Hindlimb muscle (tissue), 1 donor: ENCODE measurements around the gene FBXW4. TPM values are rescaled to one million over a fixed set of nuclear protein-coding genes. Genes with fewer than 3 reads are reported as not detected.

Experiments used
- DNase-seq: peaks from one replicate; pipeline ENCODE4 v3.0.0-alpha.2; 2013
- polyA plus RNA-seq: library from polyadenylated mRNA; unstranded; fragments of 120-200 nt; gene quantifications from one replicate; pipeline ENCODE4 v1.2.1, GENCODE V29; 2013; ENCODE audit not compliant: insufficient read length

The FBXW4 gene, protein sequence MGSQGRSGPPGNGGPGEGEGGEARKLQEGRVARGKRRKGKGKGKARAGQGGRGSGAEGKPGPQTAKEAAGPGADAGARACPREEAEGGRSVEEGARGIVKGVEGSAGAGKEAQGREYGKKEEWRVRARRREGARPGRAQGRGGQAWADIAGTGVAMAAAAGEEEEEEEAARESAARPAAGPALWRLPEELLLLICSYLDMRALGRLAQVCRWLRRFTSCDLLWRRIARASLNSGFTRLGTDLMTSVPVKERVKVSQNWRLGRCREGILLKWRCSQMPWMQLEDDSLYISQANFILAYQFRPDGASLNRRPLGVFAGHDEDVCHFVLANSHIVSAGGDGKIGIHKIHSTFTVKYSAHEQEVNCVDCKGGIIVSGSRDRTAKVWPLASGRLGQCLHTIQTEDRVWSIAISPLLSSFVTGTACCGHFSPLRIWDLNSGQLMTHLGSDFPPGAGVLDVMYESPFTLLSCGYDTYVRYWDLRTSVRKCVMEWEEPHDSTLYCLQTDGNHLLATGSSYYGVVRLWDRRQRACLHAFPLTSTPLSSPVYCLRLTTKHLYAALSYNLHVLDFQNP
- 47.8 TPM for polyA plus RNA-seq

DNA sequence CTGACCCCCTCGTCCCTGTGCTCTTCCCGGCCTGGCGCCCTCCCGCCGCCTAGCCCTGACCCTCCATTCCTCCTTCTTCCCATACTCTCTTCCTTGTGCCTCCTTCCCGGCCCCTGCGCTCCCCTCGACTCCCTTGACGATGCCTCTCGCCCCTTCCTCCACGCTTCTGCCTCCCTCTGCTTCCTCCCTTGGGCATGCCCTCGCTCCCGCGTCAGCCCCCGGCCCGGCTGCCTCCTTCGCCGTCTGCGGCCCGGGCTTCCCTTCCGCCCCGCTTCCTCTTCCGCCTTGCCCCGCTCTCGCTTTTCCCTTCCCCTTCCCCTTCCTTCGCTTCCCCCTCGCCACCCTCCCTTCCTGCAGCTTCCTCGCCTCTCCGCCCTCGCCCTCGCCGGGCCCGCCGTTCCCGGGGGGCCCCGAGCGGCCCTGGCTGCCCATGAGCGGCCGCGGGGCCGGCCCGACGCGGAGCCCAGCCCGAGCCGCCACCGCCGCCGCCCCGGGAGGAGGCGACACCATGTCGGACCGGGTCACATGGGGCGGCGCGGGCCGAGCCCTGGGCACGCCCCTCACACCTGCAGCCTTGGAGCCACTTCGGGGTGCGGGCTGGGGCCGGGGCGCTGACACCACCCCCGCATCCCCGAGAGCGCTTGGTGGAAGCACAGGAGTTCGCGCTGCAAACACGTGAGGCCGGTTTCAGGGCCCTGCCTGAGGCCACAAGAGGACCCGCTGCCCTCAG lies at the start of gene FBXW4:
Gene FBXW4, minus strand, starts transcription at position 497 of the 730 bp plus-strand sequence. Its CDS starts 65 bp downstream, at position 432.
- peak; percentile 52 for DNase-seq

GRCh38 chr10:101744267-101744666 lies 49.3 kb upstream of the FBXW4 start:
- DNase-seq, result no peak

GRCh38 chr10:101741938-101742337 lies 47.0 kb upstream of the FBXW4 start:
- no peak for DNase-seq

GRCh38 chr10:101736666-101737065 lies 41.7 kb upstream of the FBXW4 start:
- DNase-seq, result no peak

DNA sequence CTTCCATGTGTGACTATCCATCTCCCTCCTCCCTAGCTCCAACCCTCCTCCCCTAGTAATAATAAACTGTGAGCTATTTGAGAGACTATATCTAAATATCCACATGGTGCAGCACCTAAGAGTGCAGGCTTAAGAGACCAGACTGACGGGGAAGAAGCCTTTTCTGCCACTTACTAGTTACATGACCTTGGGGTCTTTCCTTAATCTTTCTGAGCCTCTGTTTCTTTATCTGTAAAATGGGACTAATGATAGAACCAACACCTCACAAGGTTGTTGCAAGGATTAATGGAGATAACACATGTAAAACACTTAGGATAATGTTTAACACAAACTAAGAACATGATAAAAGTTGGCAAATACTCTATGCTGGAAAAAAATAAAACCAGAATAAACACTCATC lies 37.1 kb upstream of the FBXW4 start:
- DNase-seq, result no peak

- no peak for DNase-seq
These were observed 31.1 kb upstream of the FBXW4 start for GRCh38 chr10:101726115-101726387.

DNA sequence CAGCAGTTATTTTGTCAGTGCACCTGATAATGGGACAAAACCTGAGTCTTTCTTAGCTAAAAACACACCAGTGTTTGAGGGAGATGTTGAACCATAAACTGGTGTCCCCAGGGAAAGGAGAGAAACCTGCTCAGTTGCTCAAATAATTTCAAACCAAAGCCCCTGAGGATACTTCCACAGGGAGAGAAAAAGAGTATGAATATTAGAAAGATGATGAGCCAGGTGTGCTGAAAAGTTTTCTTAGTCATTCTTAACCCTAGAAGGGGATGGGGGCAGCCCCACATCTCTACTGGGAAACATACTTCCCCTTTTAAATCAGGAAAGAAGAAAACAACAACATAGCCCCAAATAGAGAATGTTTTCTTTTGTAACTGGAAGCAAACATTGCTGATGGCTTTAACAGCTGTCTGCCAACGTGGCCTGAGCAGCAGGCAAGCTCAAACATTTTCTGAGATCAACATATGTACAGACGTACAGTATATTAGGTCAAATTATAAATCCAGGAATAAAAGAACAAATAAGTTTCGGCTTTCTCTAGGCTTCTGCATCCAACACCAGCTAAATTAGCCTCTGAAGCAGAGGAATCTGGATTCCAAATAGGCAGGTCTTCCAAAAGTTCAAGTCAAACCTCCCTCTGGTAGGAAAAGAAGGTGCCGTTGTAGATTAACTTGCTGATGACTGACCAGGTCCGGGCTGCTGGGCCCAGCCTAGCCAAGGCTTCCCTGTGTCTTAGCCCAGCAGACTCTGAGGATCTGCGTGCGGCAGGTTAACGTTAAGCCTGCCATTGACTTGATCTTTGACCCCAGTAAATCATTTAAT lies 30.5 kb upstream of the FBXW4 start:
- DNase-seq, result peak; percentile 25

GRCh38 chr10:101724446-101724845 lies 29.5 kb upstream of the FBXW4 start:
- DNase-seq, result no peak

DNA sequence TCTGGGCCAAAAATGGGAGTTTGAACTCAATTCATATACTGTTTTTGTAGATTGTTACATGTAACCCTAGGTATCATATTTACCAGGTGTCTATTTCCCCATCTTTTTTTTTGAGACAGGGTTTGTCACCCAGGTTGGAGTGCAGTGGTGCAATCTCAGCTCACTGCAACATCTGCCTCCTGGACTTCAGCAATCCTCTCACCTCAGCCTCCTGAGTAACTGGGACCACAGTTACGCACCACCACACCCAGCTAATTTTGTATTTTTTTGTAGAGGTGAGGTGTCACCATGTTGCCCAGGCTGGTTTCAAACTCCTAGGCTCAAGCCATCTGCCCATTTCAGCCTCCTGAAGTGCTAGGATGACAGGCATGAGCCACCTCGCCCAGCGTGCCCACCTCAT lies 28.2 kb upstream of the FBXW4 start:
- DNase-seq, result no peak

GRCh38 chr10:101721806-101722205 lies 26.8 kb upstream of the FBXW4 start:
- DNase-seq, result no peak

DNA sequence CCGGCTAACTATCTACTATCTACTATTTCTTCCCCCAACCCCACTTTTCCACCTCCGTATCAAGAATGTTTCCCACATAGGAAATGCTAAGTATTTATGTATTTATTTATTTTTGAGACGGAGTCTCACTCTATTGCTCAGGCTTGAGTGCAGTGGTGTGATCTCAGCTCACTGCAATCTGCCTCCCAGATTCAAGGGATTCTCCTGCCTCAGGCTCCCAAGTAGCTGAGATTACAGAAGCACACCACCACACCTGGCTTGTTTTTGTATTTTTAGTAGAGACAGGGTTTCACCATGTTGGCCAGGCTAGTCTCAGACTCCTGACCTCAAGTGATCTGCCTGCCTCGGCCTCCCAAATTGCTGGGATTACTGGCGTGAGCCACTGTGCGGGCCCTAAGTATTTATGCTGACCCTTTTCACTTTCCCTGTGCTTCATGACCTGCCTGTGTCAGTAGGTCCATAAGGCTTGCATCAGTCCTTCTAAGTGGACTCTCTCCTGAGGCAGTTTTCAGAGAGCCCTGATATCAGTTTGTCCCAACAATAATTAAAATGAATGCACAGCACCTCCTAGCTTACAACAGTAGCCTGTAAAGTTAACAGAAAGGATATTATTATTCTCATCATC lies 25.7 kb upstream of the FBXW4 start:
- DNase-seq, result no peak

DNA sequence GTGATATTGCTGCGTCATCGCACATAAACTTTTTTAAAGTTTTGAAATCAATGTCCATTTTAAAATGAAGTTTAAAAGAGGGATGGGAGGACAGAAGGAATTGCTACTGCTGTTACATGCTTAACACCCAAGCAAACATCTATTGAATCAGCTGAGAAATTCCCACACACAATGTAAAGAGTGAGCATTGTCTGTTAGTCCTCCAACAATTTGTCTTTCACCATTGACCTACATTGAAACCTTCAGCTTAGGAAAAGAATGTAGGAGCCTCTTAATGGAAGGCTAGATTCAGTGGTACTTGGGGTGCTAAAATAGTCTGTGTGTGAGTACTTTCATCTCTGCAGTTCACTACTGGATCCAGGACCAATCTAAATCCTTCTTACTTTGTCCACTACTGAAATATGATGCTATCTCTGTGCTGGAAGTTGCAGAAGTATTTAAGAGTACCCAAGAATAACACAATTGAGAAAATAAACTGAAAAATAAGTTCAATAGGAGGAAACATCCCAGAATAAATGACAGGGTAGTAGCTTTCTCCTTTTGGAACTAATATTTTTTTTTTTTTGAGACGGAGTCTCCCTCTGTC lies 23.8 kb upstream of the FBXW4 start:
- no peak for DNase-seq

DNA sequence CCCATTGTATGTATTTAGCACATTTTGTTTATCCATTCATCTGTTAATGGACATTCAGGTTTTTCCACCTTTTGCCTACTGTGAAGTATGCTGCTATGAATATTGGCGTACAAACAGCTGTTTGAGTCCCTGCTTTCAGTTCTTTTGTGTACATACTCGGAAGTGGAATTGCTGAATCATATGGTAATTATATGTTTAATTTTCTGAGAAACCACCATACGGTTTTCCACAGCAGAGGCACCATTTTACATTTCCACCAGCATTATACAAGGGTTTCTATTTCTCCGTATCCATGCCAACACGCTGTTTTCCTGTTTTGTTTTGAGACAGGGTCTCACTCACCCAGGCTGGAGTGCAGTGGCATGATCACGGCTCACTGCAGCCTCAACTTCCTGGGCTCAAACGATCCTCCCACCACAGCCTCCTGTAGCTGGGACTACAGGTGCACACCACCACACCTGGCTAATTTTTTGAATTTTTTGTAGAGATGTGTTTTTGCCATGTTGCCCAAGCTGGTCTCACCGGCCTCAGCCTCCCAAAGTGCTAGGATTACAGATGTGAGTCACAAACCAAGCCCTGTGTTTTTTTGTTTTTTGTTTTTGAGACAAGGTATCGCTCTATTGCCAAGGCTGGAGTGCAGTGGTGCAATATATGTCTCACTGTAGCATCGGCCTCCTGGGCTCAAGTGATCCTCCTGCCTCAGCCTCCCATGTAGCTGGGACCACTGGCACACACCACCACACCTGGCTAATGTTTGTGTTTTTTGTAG lies 22.1 kb upstream of the FBXW4 start:
- DNase-seq, result no peak

DNA sequence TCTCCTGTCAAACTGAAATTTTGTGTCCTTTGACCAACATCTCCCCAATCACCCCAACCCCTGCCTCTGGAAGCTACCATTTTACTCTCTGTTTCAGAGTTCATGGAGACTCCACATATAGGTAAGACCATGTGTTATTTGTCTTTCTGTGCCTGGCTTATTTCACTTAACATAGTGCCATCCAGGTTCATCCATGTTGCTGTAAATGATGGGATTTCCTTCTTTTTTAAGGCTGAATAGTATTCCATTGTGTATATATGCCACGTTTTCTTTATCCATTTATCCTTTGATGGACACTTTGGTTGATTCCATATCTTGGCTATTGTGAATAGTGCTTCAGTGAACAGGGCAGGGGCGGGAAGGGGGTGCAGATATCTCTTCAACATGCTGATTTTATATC lies 18.0 kb upstream of the FBXW4 start:
- DNase-seq, result no peak

DNA sequence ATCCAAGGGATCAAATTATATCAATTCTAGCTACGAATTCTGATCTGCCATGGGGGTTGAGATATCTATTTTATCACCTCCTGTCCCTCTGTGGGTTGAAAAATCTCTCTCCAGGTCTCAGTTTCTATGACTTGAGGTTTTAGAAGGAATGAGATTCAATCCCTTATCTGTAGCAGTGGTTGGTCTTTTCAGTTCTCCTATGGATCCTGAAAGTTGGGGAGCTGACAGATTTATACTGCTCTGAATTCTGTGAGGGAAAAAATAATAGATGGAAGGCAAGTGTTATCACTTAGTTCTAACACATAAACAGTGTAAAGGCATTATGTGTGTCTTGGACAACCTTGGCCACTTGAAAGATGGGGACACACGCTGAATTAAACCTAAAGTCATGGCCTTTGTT lies 15.8 kb upstream of the FBXW4 start:
- no peak for DNase-seq

DNA sequence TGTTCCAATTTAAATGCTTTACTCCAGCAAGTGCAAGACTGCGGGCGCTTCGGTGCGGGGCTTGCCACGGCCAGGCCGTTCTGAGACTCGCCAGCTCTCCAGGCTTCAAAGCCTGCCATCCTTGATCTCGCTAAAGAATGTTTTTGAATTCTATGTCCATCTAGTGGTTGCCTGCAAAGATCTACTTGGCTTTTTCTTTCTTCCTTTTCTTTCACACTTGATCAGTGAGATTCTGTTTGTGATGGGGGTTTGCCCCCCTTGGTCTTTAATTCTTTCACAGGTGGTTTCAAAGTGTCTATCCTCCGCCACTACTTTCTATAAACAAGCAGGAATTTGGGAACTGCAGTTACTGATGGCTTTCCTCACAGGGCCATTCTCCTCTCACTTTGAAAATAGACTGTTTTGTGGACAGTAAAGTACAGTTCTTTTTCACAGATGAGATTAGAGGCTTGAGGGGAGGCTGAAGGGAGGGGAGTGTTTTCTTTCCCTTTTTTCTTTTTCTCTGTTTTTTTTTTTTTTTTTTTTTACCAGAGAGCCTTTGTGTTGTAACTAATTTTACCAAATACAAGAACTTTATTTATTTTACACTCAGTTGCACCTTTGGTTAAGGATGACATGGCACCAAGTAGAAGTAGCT lies 15.2 kb upstream of the FBXW4 start:
- no peak for DNase-seq

- DNase-seq, result no peak
These were observed 14.5 kb upstream of the FBXW4 start for GRCh38 chr10:101709359-101710058.

GRCh38 chr10:101708870-101709269 lies 13.9 kb upstream of the FBXW4 start:
- no peak for DNase-seq

DNA sequence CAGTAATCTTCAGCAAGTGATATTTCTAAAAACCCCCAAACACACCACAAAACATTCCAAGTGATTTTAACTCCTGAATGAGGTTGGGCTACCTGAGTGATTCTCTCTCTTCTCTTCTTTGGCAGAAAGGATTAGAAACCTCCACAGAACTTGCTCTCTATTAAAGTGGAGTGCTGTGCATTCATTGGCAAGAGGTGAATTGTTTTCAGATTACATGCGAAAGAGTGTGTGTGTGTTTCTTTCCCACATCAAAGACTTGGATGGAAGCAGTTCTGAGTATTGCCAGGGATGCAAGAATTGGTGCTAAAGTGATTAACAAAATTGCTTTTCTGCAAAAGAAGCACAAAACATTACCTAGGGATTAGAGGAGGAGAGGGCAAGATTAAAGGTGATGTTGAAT lies 13.1 kb upstream of the FBXW4 start:
- DNase-seq, result no peak

DNA sequence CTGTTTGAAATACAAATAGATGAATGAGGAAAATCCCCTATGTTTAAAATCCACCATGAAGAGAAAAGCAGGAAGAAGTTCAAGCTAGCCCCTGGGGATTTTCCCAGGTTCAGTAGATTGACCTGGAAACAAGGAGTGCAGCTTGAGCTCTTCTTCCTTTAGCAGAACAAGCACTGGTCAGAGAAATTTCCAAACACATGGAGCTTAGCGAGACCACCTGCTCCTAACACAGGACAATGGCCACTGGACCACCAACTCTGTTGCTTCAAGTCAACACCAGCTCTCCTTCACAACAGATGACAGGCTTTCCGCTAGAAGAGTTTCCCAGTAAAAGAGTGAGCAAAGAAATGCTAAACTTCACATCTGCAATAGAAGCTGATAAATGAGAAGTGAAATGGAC lies 9.4 kb upstream of the FBXW4 start:
- no peak for DNase-seq
